Transverse colon (tissue), 4 donors: ENCODE results near the gene CD84. TPM values are rescaled to one million over a fixed set of nuclear protein-coding genes. Genes with fewer than 3 reads are reported as not detected.
"Not testable (repeated sequence)": the region's sequence is repeated elsewhere in the genome, so short reads cannot be mapped to it uniquely, and the experiment has no call there.

ENCODE experiments used
- DNase-seq: peaks from one replicate; pipeline ENCODE4 v3.0.0-alpha.2; 2019
- H3K27ac ChIP-seq, 4 donors: fragments of 200-600 bp; sonication (generic); 2 replicates each; pipeline ENCODE4 v1.5.1; 2016 to 2018; ENCODE audit warnings: inconsistent platforms in 4 of 4
- H3K27me3 ChIP-seq: fragments of 200-600 bp; sonication (generic); 2 replicates; pipeline ENCODE4 v1.5.1; 2017; ENCODE audit warnings: inconsistent platforms
- H3K36me3 ChIP-seq, 4 donors: fragments of 200-600 bp; sonication (generic); 2 replicates each; pipeline ENCODE4 v1.5.1; 2017 to 2019; ENCODE audit warnings: inconsistent platforms in 4 of 4
- H3K4me1 ChIP-seq, 4 donors: fragments of 200-600 bp; sonication (generic); 2 replicates each; pipeline ENCODE4 v1.5.1; 2017 to 2020; ENCODE audit warnings: inconsistent platforms in 4 of 4
- H3K4me3 ChIP-seq, 4 donors: fragments of 200-600 bp; sonication (generic); 1 replicate in 1 of 4; 2 replicates in 3 of 4; pipeline versions ENCODE4 v1.5.1 to v1.6.1; 2017 to 2019; ENCODE audit warnings: inconsistent platforms in 4 of 4
- H3K9me3 ChIP-seq, 2 donors: fragments of 200-600 bp; sonication (generic); 2 replicates each; pipeline ENCODE4 v1.5.1; 2017 to 2019; ENCODE audit warnings: inconsistent platforms in 2 of 2
- CTCF ChIP-seq, 5 experiments: fragments of 200-600 bp in 3 of 5; fragments of 450-650 bp in 2 of 5; sonication (generic) in 3 of 5; IDR thresholded peaks; 1 replicate in 2 of 5; 2 replicates in 3 of 5; pipeline ENCODE4 v1.5.1; 2016 to 2017; ENCODE audit warnings: antibody characterized with exemption in 5 of 5, inconsistent platforms in 3 of 5, mild to moderate bottlenecking in 2 of 5, moderate library complexity in 1 of 5
- EP300 ChIP-seq: sonication (generic); formaldehyde crosslinking; IDR thresholded peaks from one replicate; pipeline ENCODE4 v1.6.1; 2017; ENCODE audit warnings: antibody characterized with exemption, low read depth
- POLR2A ChIP-seq: fragments of 450-650 bp; IDR thresholded peaks from one replicate; pipeline ENCODE4 v1.6.1; 2016; ENCODE audit warnings: antibody characterized with exemption, mild to moderate bottlenecking, moderate library complexity
- POLR2AphosphoS5 ChIP-seq, 3 donors: sonication (generic); formaldehyde crosslinking; IDR thresholded peaks; one replicate each; pipeline ENCODE4 v1.6.1; 2016; ENCODE audit warnings: antibody characterized with exemption in 3 of 3
- WGBS, 2 donors: methylation state at CpG; one replicate each; pipeline ENCODE4 v1.1.5; 2018; ENCODE audit warnings: low coverage in 1 of 2; 5-methylcytosine and 5-hydroxymethylcytosine counted together
- in situ Hi-C, 4 donors: fragments of 200-750 bp; cut with MboI; loops; one replicate each; pipeline versions ENCODE4 v1.15.0 to v1.15.1; 2017; ENCODE audit warnings: low sequenced_read_pairs in 3 of 4, low pct_ligation_motif_present in 1 of 4, low pct_unique_long_range_greater_than_20kb in 1 of 4
- intact Hi-C: fragments of 100-400 bp; cut with DNase I; formaldehyde crosslinking; loops from one replicate; pipeline ENCODE4 v1.15.1; 2023; ENCODE audit warnings: low total_unique reads
- total RNA-seq, 4 donors: library from RNA; depleted of rRNA; stranded (reverse); fragments of >200 nt; gene quantifications; one replicate each; pipeline ENCODE4 v1.1.0, GENCODE V29; 2016

The CD84 gene
- total RNA-seq, 4 donors from 2014 or later: 1.4 to 8.6 (median 5.8) TPM

GRCh38 chr1:160560806-160561205 lies 18.5 kb downstream of the CD84 start:
- Histone ChIP-seq H3K27me3 (no peaks in the 10 kb centered on the region), H3K4me3 (no peak overlapping the region), H3K27ac (peak overlapping the region in 1 of 4 donors; percentile 12), H3K4me1 (no peaks in the 10 kb centered on the region), H3K9me3 (peaks cover 0 to 9% of the 10 kb centered on the region in 2 donors), H3K36me3 (no peaks in the 10 kb centered on the region)
- intact Hi-C loops: no loop called here
- TF ChIP-seq EP300 (no peak), POLR2AphosphoS5 (IDR thresholded peaks at IDR 0.05) (no peak), CTCF (IDR thresholded peaks at IDR 0.05) (no peak), POLR2A (no peak)
- DNase-seq: no peak
- in situ Hi-C loops: no loop called here

GRCh38 chr1:160560045-160560705 lies 19.1 kb downstream of the CD84 start:
- Histone ChIP-seq H3K4me1 (no peaks in the 10 kb centered on the region), H3K27me3 (no peaks in the 10 kb centered on the region), H3K4me3 (no peak overlapping the region), H3K9me3 (peaks cover 0 to 9% of the 10 kb centered on the region in 2 donors), H3K27ac (peak overlapping the region in 2 of 4 donors; percentile 7 to 12), H3K36me3 (no peaks in the 10 kb centered on the region)
- intact Hi-C loops (no loop called here), in situ Hi-C loops (no loop called here)
- 88% methylated on average over 4 of the region's 4 CpGs; no CpG with 5 or more reads in 1 of the 2 donors for WGBS, 2 donors
- TF ChIP-seq CTCF (IDR thresholded peaks at IDR 0.05) (no peak), EP300 (no peak)
- no peak for DNase-seq

GRCh38 chr1:160559437-160559836 lies 19.9 kb downstream of the CD84 start:
- H3K27ac ChIP-seq: peak overlapping the region in 2 of 4 donors; percentile 8 to 12
- intact Hi-C loops, H3K4me3 ChIP-seq, DNase-seq, H3K9me3 ChIP-seq, H3K27me3 ChIP-seq, H3K4me1 ChIP-seq, H3K36me3 ChIP-seq, in situ Hi-C loops: not testable (repeated sequence)
- WGBS, 2 donors: 84 to 91% methylated on average over 3 of the region's 3 CpGs

GRCh38 chr1:160558660-160559380 lies 20.5 kb downstream of the CD84 start:
- H3K9me3 ChIP-seq: peaks cover 0 to 9% of the 10 kb centered on the region in 2 donors
- no peaks in the 10 kb centered on the region for H3K4me1 ChIP-seq
- H3K4me3 ChIP-seq: no peak overlapping the region
- intact Hi-C loops (no loop called here), in situ Hi-C loops (no loop called here)
- no peak for DNase-seq
- H3K27me3 ChIP-seq: no peaks in the 10 kb centered on the region
- TF ChIP-seq EP300: no peak
- TF ChIP-seq POLR2A: no peak
- TF ChIP-seq CTCF (IDR thresholded peaks at IDR 0.05): no peak
- no peak for TF ChIP-seq POLR2AphosphoS5 (IDR thresholded peaks at IDR 0.05)
- peak overlapping the region in 2 of 4 donors; percentile 3 to 12 for H3K27ac ChIP-seq
- 76 to 82% methylated on average over 2 to 4 of the region's 4 CpGs for WGBS, 2 donors
- no peaks in the 10 kb centered on the region for H3K36me3 ChIP-seq
